Gastrocnemius medialis (tissue), 4 donors: ENCODE data around the gene SH3BGRL2.

Experiments
- CTCF ChIP-seq, 5 experiments: fragments of 450-650 bp in 3 of 5; fragments of 200-600 bp in 2 of 5; sonication (generic) in 2 of 5; IDR thresholded peaks in 4 of 5; conservative IDR thresholded peaks in 1 of 5; 1 replicate in 4 of 5; 2 replicates in 1 of 5; pipeline ENCODE4 v1.5.1; 2016 to 2019; ENCODE audit warnings: antibody characterized with exemption in 5 of 5, mild to moderate bottlenecking in 3 of 5, moderate library complexity in 3 of 5
- POLR2A ChIP-seq, 2 donors: fragments of 450-650 bp; IDR thresholded peaks; one replicate each; pipeline ENCODE4 v1.6.1; 2017; ENCODE audit warnings: antibody characterized with exemption in 2 of 2, mild to moderate bottlenecking in 2 of 2, moderate library complexity in 2 of 2

- no peak for TF ChIP-seq CTCF (IDR thresholded peaks at IDR 0.05 in 4 of 5, conservative IDR thresholded peaks at IDR 0.05 in 1 of 5)
- no peak for TF ChIP-seq POLR2A (IDR thresholded peaks at IDR 0.05)
Measured at GRCh38 chr6:79684876-79685275, 53.7 kb downstream of the SH3BGRL2 start.
